Right atrium auricular region (tissue), 2 donors: ENCODE results near the gene MAP3K2. TPM values are rescaled to one million over a fixed set of nuclear protein-coding genes. Genes with fewer than 3 reads are reported as not detected.

ENCODE experiments used
- DNase-seq: peaks from one replicate; pipeline ENCODE4 v3.0.0-alpha.2; 2019; ENCODE audit warnings: low spot score
- H3K27ac ChIP-seq, 2 donors: fragments of 200-600 bp; sonication (generic); 1 replicate in 1 of 2; 2 replicates in 1 of 2; pipeline ENCODE4 v1.5.1; 2016 to 2019
- H3K27me3 ChIP-seq, 2 donors: fragments of 200-600 bp; sonication (generic); one replicate each; pipeline versions ENCODE4 v1.5.1 to v1.6.0; 2017 to 2019
- H3K36me3 ChIP-seq: fragments of 200-600 bp; sonication (generic); one replicate; pipeline ENCODE4 v1.5.1; 2016
- H3K4me1 ChIP-seq, 2 donors: fragments of 200-600 bp; sonication (generic); one replicate each; pipeline versions ENCODE4 v1.5.1 to v1.6.0; 2017 to 2019
- H3K4me3 ChIP-seq, 2 donors: fragments of 200-600 bp; sonication (generic); 1 replicate in 1 of 2; 2 replicates in 1 of 2; pipeline ENCODE4 v1.5.1; 2017 to 2019; ENCODE audit warnings: mild to moderate bottlenecking in 1 of 2, moderate library complexity in 1 of 2
- H3K9me3 ChIP-seq, 2 donors: fragments of 200-600 bp; sonication (generic); one replicate each; pipeline ENCODE4 v1.5.1; 2019
- CTCF ChIP-seq, 2 donors: fragments of 200-600 bp; sonication (generic); IDR thresholded peaks; one replicate each; pipeline ENCODE4 v1.5.1; 2019; ENCODE audit warnings: antibody characterized with exemption in 2 of 2
- total RNA-seq, 2 donors: library from RNA; depleted of rRNA; stranded (reverse); fragments of >200 nt; gene quantifications; one replicate each; pipeline ENCODE4 v1.1.0, GENCODE V29; 2016

The MAP3K2 gene
- total RNA-seq = 10 to 100 TPM; 20.5 to 20.8 TPM

- Histone ChIP-seq H3K27me3 (no peaks in the 10 kb centered on the region), H3K9me3 (no peaks in the 10 kb centered on the region), H3K27ac (peak within 1 kb of the TSS; percentile 100), H3K4me1 (peaks cover 0 to 44% of the 10 kb centered on the region in 2 donors), H3K4me3 (peak within 1 kb of the TSS; percentile 94 to 97), H3K36me3 (no peaks in the 10 kb centered on the region)
- peak; percentile 93 for DNase-seq
- no peak for TF ChIP-seq CTCF (IDR thresholded peaks at IDR 0.05)
Measured at GRCh38 chr2:127387655-127388422, at the start of gene MAP3K2. TSS of gene MAP3K2 (minus strand) at chr2:127387975. CDS start at chr2:127343129, 44,846 bp downstream.

- Histone ChIP-seq H3K27ac (no peak overlapping the region), H3K4me3 (no peak overlapping the region), H3K4me1 (no peaks in the 10 kb centered on the region), H3K9me3 (peaks cover 0 to 10% of the 10 kb centered on the region in 2 donors), H3K27me3 (no peaks in the 10 kb centered on the region), H3K36me3 (no peaks in the 10 kb centered on the region)
- TF ChIP-seq CTCF (IDR thresholded peaks at IDR 0.05) = no peak
- DNase-seq = no peak
Measured at GRCh38 chr2:127437056-127437455, 49.3 kb upstream of the MAP3K2 start.

- Histone ChIP-seq H3K4me3 (no peak overlapping the region), H3K27ac (no peak overlapping the region), H3K4me1 (no peaks in the 10 kb centered on the region), H3K36me3 (no peaks in the 10 kb centered on the region), H3K9me3 (no peaks in the 10 kb centered on the region), H3K27me3 (no peaks in the 10 kb centered on the region)
- no peak for DNase-seq
- no peak for TF ChIP-seq CTCF (IDR thresholded peaks at IDR 0.05)
Measured at GRCh38 chr2:127434515-127434914, 46.7 kb upstream of the MAP3K2 start.

GRCh38 chr2:127431408-127432023 is 43.7 kb upstream of the MAP3K2 start:
- Histone ChIP-seq H3K4me1 (no peaks in the 10 kb centered on the region), H3K4me3 (no peak overlapping the region), H3K9me3 (no peaks in the 10 kb centered on the region), H3K27ac (no peak overlapping the region), H3K36me3 (no peaks in the 10 kb centered on the region), H3K27me3 (no peaks in the 10 kb centered on the region)
- TF ChIP-seq CTCF (IDR thresholded peaks at IDR 0.05) = no peak
- peak; percentile 16 for DNase-seq

- Histone ChIP-seq H3K27me3 (no peaks in the 10 kb centered on the region), H3K4me1 (no peaks in the 10 kb centered on the region), H3K27ac (no peak overlapping the region), H3K36me3 (no peaks in the 10 kb centered on the region), H3K9me3 (no peaks in the 10 kb centered on the region), H3K4me3 (no peak overlapping the region)
- peak; percentile 34 for DNase-seq
- TF ChIP-seq CTCF (IDR thresholded peaks at IDR 0.05) = no peak
Measured at GRCh38 chr2:127429844-127430425, 42.2 kb upstream of the MAP3K2 start.
